Measurements from ENCODE around the gene WRNIP1.
"Not testable (repeated sequence)": the region's sequence is repeated elsewhere in the genome, so short reads cannot be mapped to it uniquely, and the experiment has no call there.

WRNIP1 gene

DNA sequence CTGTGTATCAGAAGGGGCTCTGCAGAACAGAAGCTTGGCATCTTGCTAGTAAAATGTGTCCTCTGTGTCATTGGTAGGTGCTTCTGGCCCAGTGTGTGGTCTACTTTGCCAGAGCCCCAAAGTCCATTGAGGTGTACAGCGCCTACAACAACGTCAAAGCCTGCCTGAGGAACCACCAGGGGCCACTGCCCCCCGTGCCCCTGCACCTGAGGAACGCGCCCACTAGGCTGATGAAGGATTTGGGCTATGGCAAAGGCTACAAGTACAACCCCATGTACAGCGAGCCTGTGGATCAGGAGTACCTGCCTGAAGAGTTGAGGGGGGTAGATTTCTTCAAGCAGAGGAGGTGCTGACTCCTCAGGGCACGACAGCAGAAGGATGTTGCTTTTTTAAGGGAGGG, 19.7 kb downstream of the WRNIP1 start:
- DNase-seq (ENCODE audit: low read depth) = no peak

DNA sequence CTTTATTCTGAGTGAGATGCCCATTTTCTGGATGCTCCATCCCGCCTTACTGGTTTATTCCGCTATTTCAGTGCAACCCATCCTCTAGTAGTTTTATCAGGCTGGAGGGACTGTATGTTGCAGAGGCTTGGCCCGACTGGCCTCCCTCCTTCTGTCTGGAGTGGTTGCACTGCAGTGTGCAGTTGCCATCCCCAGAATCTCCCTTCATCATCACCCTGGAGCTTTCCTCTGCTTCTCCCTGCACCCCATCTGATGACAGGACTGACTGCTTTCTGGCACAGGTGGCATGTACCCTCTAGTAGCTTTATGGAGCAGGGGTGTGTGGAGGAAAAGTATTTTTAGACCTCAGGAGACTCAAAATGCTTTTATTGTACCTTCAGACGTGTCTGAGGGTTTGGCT, 21.1 kb downstream of the WRNIP1 start:
- DNase-seq (ENCODE audit: low read depth) = no peak

DNA sequence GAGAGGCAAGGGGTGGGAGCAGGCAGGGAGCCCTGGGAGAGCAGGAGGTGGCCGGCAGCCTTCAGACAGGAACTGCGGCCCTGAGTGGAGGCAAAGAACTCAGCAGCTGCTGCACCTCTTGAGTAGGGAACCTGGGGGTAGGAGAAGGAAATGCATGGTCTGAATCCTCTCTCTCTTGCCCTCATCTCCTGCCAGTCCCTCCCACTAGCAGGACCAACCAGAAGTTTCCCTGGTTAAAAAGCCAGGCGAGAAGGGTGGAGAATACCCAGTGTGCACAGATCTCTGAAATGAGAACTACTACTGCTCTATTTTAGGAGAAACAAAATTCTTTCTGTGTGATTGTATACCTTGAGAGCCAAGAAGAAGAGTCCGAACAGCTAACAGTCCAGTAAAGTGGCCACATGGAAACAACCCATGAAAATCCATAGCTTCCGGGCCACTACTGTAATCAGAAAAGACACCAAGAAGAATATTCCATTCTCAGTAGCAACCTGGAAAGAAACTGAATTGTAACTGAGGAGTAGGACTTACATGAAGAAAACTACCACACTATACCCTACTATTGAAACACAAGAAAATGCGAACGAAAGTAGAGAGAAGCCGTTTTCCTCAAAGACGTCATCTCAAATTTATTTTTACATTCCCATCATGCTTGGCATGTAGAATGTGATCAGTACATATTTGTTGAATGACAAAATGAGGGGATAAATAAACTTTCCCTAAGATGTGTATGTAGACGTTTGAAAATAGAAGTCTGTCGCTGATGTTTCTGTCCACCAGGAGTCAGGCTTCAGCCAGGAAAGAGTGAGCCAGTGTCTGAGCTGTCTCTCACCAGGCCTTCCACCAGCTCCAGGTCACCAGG, 25.6 kb downstream of the WRNIP1 start:
- DNase-seq (ENCODE audit: low read depth) = peak; percentile 20

DNA sequence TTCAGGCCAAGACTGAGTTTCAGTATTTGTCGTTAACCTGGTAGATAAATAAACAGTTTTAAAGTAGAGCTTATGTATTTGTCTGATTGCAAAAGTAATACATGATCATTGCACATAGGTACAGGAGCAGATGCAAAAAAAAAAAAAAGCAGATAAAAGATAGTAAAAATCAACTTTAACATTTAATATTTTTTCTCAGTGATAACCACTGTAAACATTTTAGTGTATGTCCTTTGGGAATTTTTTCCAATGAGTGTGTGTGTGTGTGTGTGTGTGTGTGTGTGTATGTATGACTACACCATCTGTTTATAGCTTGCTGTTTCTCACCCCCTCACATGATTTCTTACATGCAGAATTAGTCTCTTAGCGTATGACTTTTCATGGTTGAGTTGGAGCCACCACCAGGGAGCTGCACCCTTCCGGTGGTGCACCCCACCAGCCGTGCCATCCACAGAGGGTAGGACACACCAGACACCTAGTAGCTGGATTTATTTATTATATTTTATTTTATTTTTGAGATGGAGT, 26.3 kb downstream of the WRNIP1 start:
- no peak for DNase-seq (ENCODE audit: low read depth)

DNA sequence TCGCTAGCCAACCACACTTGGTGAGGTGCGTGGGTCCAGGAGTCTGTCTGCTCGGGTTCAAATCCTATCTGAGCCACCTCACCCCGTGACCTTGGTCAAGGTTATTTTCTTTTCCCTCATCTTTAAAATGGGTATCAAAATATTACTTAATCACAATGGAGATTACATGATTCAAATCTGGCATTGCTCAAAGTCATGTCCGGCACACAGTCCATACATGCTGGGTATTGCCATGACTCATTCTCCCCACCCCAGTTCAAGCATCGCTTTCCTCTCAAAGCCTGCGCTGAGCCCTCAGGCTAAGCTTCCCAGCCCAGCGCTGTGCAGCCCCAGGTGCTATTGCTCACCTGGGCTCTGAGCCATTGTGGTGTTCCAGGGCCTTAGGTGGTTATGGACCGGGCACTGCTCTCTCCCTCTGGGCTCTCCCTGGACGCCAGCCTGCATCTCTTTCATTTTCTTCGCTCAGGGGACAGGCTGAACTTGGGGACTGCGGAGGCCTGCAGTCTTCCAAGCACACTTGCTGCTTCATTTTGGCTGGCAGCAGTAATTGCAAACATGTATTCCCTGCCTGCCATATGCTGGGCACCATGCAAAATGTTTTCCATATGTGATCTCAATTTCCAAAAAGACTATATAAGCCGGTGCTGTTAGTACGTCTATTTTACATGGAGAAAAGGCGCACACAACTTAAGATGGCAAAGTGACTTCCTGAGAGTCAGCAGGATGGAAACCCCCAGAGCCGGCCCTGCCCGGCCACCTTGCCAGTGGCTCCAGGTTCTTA, 27.3 kb downstream of the WRNIP1 start:
- DNase-seq (ENCODE audit: low read depth) = no peak

DNA sequence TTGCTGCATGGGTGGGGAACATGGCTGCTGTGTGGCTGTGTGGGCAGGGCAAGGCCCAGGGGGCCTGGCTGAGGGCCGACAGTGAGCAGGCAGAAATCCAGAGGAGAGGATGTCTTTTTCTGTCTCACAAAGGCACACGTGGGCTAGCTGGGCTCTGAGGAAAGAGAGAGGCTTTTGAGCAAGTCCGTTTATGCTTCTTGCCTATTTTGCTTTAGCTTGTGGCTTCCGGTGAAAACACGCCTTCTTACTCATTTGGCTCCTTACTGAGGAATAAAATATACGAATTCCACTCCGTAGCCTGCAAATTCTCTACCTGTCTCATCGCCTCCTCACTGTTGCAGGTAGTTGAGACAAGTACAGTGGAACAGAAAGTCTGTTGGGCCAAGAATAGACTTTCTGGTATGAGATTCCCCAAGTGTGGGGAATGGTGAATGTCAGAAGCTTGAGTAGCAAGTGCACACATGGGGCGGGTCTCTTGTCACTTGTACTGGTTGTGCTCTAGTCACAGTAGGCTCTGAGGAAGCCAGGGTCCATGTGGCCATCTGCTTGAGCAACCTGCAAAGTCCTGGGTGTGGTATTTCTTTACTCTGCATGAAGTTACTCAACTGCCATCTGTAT, 28.4 kb downstream of the WRNIP1 start:
- DNase-seq (ENCODE audit: low read depth) = no peak

DNA sequence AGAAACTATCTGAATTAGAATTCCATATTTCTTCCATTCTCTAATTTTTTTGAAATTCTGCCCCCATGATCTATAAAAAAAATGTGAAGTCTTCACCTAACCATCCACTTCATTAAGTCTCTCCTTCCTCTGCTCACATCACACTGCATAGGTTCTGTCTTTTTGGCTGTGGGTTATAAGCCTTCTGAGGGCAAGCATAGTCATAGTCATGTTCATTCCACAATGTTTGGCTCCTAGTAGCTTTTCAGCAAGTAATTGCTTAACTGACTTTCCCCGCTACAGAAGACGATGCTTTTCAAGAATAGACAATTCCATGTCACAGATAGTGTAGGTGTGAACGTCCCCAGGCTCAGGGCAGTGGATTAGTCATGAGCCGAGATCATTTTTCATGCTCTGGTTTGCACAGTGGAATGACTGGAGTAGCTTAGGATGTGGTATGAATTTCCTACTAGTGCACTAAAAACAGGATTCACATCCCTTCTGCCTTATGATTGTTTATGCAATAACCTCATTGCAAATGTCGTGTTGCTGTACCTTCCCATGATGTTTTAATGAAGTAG, 29.1 kb downstream of the WRNIP1 start:
- no peak for DNase-seq (ENCODE audit: low read depth)

DNA sequence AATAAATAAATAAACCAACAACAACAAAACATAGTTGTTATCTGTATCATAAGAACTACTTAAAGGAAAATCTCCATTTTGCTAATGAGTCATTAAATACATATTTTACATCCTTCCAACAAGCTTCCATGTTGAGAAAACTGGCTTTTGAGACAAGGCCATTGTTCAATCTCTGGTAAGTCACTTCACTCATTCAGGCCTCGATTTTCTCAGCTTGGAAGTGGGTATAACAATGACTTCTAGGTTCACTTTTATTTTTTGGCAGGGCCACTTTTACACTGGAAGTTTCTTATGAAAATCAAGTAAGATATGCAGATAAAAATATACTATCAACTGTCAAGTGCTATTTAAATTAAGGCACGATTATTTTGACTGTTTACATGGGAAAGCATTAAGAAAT, 30.0 kb downstream of the WRNIP1 start:
- no peak for DNase-seq (ENCODE audit: low read depth)

DNA sequence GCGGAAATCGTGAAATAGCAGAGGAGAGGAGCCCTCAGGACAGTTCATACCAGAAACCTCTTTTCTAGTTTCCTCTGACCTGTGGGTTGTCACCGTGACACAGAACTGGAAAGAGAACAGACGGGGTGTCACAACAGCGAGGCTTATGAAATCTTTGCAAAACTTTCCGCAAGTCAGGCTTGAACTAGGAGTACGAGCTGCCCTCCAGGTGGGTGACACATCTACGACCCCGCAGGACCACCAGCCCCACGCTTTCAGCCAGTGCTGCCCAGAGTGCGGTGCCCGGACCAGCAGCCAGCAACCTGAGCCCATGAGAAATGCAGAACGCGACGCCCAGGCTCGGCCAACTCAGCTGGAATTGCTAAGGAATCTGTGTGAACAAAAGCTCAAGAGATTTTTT, 30.8 kb downstream of the WRNIP1 start:
- DNase-seq (ENCODE audit: low read depth) = no peak

DNA sequence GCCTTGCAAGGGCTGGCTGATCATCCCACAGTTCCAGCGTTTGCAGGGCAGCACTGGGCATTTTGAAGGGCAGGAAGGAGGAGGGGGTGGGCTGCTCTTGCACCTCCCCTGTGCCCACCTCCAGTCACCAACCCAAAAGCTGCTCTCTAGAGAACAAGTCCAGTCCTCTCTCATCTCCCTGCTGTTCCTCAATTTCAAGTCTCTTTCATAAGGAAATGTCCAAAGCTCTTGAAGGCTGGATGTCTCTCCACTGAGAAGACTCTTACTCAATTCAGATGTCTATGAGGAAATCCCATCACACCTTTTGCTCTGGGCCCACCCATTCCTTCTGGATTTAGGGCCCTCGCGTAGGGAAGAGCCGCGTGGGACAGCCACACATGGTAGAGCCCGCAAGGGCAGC, 31.7 kb downstream of the WRNIP1 start:
- DNase-seq (ENCODE audit: low read depth) = no peak

DNA sequence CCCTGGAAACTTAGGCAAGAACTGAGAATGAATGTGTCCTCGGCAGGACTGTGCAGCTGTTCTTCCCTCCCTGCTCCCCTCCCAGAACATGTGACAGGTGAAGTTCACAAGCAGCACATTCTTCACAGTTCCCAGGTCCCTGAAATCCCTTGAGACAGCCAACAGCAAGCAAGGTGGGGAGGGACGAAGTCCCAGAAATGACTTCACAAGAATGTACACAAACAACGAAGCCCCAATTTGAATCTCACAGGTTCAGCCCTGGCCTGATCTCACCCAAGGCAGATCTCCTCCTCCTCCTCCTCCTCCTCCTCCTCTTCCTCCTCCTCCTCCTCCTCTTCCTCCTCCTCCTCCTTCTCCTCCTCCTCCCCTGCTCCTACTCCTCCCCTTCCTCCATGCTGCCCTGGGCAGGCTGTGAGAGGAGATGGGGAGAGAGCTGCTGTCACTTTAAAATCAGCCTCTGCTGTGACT, 32.4 kb downstream of the WRNIP1 start:
- DNase-seq (ENCODE audit: low read depth) = no peak

DNA sequence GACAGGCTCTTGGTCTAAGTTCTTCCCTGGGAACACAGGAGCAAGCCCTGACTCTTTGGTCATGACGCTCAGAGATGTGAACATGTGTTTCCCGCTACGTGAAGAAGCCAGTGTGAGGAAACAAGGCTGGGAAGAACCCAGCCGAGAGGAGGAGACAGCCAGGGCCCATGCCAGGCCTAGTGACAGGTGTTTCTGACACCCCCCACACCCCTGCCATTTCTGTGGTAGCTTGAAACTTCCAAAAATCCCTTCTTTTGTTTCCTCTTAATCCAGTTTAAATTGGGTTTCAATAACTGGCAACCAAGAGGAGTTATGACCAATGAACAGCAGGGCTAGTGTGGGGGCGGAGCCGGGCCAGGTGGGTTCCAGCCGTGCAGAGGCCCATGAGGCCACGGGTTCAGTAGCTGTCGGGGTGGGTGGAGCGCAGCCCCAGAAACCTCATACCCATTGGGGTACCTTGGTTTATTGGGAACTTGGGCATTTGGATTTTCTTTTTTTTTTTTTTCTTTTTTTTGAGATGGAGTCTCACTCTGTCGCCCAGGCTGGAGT, 33.5 kb downstream of the WRNIP1 start:
- no peak for DNase-seq (ENCODE audit: low read depth)

DNA sequence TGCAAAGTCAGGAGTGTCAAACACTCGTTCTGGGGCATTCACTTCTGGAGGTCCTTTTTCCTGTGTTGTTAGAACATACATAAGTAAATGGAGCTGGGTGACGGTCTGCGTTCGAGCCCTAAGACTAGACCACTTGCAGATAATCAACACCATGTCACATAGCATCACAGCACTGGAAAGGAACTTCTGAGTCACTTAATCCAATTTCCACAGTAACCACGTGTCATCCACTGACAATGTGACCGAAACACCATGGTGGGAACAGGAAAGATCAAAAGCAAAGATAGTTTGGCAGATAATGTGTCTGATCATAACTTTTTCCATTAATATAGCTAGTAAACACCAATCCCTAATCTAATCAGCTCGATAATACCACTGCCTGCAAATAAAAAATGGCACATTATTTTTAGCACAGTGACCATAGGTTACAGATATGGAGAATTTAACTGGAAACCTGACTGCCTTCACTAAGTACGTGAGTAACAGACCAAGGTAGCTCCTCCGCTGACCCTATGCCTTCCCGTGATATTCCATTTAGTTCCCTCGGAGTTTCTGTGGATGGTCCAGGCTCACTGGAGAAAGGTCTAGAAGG, 34.8 kb downstream of the WRNIP1 start:
- DNase-seq (ENCODE audit: low read depth) = no peak

DNA sequence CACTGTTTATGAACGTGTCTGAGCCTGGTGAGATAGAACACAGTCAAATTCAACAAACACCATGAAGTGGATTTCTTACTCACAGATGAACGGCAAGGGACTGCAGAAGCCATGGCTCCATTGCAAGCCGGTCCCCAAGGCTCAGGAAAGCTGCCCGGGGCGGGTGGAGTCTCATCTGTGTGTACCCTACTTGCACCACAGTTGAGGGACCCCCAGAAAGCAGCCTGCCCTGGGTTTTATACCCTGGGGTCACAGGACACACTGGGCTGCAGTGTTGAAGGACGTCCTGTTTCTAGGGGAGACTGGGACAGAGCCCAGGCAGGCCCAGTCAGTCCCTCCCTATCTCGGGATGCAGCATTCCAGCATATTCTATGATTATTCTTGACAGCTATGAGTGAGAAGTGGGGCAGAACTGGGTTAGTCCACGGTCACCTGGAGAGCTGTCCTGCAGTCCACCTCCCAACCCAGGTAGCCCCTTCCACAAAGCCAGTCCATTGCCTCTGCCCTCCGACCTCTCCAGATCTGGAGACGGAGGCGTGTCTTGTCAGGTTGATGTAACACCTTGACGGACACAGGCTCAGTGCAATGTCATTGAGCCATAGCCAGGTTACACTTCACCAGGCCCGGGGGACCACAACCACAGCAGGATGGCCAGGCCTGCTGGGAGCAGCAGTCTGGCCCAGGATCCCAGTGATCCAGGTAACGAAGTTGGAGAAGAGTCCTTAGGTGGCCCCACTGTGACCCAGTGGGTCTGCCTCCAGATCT, 35.5 kb downstream of the WRNIP1 start:
- no peak for DNase-seq (ENCODE audit: low read depth)

DNA sequence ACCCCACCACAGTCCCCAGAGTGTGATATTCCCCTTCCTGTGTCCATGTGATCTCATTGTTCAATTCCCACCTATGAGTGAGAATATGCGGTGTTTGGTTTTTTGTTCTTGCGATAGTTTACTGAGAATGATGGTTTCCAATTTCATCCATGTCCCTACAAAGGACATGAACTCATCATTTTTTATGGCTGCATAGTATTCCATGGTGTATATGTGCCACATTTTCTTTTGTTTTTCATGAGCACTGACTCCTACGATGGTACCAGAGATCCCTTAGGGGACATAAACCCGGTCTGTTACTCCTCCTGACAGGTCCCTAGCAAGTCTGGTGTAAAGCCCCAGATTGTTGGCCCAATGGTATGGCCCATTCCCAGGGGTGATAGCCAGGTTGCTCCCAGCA, 36.5 kb downstream of the WRNIP1 start:
- not testable (repeated sequence) for DNase-seq (ENCODE audit: low read depth)

DNA sequence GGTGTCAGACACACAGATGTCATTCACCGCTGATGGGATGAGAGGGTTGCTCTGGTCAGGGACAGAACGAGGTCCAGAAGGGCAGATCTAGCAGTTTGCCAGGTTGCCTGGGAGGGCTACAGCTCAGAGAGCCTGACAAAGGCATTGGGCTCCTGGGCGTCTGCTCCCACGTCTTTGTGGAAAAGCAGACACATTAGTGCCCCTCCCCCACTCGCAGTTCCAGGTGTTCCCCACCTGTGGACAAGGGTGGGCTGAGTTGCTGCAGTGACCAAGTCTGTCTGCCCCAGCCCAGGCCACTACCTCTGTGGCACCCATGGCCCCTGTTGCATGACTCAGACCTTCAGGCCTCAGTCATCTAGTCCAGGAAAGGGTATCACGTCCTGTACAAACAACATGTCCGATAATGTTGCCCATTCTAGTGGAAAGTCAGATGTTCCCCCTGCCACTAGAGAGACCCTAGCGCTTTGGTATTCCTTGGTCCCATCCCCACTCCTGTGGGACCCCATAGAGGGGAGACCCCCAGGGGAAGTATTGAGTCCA, 37.4 kb downstream of the WRNIP1 start:
- DNase-seq (ENCODE audit: low read depth) = no peak

DNA sequence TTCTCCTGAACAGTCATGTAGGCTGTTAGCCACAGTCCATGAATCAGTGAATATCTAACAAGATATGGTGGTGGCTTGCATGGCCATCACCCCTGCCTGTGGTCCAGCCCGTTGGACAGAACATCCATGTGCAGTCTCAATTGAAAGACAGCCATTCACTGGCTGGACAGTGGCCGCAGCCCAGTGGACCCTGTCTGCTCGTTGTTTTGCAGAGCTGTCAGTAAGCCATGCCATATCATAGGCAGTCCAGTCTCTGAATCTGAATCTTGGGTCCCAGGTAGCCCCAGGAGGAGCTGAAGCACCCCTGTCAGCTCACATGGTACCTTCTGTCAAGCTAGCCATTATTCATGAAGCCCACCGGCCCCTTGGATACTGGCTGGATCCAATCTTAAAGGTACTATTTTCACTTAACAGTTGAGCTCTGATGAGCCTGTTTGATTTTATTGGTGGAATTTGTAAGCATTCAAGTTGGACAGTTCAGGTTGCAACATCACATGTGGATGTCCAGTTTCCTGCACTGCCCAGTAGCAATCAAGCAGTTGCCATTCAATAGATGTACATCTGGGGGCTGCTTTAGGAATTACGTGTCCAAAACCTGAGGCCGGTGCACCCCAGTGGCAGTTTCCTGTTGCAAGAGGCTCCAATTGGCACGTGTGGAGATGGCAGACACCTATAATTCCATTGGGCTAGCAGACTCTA, 38.7 kb downstream of the WRNIP1 start:
- DNase-seq (ENCODE audit: low read depth) = no peak

DNA sequence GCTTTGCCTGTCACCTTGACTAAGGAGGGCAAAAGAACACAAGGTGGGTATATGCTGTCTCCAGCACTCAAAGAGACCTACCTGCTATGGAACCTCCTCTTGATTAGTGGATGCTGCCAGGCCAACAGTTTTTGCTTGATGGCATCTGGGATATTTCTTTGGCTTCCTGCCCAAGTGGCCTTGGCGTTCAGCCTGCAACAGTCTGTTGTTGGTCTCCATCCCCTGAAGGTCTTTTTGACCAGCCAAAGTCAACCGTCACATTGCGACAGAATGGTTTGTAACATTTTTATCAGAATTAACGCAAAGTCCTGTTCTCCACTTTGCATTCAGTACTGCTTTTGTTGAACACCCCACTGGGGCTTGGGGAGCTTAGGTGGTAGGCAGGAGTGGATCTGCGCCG, 39.3 kb downstream of the WRNIP1 start:
- DNase-seq (ENCODE audit: low read depth) = no peak

DNA sequence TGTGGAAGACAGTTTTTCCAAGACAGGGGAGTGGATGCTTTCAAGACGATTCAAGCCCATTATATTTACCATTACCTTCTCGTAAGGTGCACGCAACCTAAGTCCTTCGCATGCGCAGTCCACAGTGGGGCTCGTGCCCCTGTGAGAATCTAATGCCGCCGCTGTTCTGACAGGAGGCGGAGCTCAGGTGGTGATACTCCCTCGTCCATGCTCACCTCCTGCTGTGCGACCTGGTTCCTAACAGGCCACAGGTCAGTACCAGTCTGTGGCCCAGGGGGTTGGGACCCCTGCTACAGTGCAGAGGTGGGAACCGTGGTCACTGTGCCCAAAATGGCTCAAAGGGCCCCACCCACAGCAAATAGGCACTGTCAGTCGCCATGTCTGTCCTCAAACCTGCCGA, 39.8 kb downstream of the WRNIP1 start:
- no peak for DNase-seq (ENCODE audit: low read depth)

DNA sequence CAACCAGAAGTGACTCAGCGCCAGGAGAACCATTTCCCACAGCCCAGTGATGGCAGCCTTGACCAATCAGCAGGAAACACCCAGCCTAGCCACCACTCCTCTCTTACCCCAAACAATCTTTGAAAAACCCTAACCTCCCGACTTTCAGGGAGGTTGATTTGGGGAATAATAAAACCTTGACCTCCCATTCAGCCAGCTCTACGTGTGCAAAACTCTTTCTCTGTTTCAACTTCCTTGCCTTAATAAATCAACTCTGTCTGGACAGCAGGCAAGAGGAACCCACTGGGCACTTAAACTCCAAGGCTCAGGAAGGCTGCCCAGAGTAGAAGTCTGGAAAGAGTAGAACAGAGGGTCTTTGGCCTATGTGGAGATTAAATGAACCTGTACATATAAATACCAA, 41.5 kb downstream of the WRNIP1 start:
- no peak for DNase-seq (ENCODE audit: low read depth)

All from stimulated activated CD8-positive, alpha-beta memory T cell treated with anti-CD3 and anti-CD28 coated beads, Interleukin-15, amount 100 ng/mL, for 1 hour (primary cell).